ENCODE results near the gene FOXK1. TPM values are rescaled to one million over a fixed set of nuclear protein-coding genes. Genes with fewer than 3 reads are reported as not detected.

The FOXK1 gene
- total and polyA plus RNA-seq, 2 experiments from 2014 or later: 2.3 to 12.7 TPM

GRCh38 chr7:4693749-4694148 lies 11.7 kb downstream of the FOXK1 start:
- Histone ChIP-seq H3K9me2 (ENCODE audit: insufficient read depth) (no peaks in the 10 kb centered on the region), H3F3A (replicated peaks; ENCODE audit: low read depth) (no peaks in the 10 kb centered on the region), H3K4me1 (ENCODE audit: insufficient read depth) (no peaks in the 10 kb centered on the region), H3K4me2 (no peak overlapping the region), H3K27me3 (ENCODE audit: insufficient read depth) (no peaks in the 10 kb centered on the region), H3K27ac (ENCODE audit: low read depth) (no peak overlapping the region), H3K4me3 (no peak overlapping the region), H4K20me1 (replicated peaks; ENCODE audit: insufficient read depth) (peaks cover 74% of the 10 kb centered on the region), H3K79me2 (replicated peaks; ENCODE audit: insufficient read depth) (peaks cover 73% of the 10 kb centered on the region), H2AFZ (no peak overlapping the region), H3K36me3 (ENCODE audit: insufficient read depth) (no peaks in the 10 kb centered on the region)
- H3K4me1 Mint-ChIP-seq: peaks cover 10% of the 10 kb centered on the region; the same call in 2 of the 3 replicates
- H3K36me3 Mint-ChIP-seq (ENCODE audit: low read depth): no peaks in the 10 kb centered on the region
- DNase-seq (ENCODE audit: low spot score) (no peak), ATAC-seq (no peak)
- TF ChIP-seq, protein P1, sequence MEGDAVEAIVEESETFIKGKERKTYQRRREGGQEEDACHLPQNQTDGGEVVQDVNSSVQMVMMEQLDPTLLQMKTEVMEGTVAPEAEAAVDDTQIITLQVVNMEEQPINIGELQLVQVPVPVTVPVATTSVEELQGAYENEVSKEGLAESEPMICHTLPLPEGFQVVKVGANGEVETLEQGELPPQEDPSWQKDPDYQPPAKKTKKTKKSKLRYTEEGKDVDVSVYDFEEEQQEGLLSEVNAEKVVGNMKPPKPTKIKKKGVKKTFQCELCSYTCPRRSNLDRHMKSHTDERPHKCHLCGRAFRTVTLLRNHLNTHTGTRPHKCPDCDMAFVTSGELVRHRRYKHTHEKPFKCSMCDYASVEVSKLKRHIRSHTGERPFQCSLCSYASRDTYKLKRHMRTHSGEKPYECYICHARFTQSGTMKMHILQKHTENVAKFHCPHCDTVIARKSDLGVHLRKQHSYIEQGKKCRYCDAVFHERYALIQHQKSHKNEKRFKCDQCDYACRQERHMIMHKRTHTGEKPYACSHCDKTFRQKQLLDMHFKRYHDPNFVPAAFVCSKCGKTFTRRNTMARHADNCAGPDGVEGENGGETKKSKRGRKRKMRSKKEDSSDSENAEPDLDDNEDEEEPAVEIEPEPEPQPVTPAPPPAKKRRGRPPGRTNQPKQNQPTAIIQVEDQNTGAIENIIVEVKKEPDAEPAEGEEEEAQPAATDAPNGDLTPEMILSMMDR (conservative IDR thresholded peaks at IDR 0.05; ENCODE audit: low read depth in 2 of 2): no peak
- TF ChIP-seq POLR2AphosphoS5 (IDR thresholded peaks at IDR 0.05; ENCODE audit: low read depth): no peak
- H3K9me3 Mint-ChIP-seq: no peaks in the 10 kb centered on the region
- H3K27ac Mint-ChIP-seq: no peak overlapping the region
- H3K4me3 Mint-ChIP-seq: no peak overlapping the region
- H3K27me3 Mint-ChIP-seq (ENCODE audit: insufficient read depth, low read depth, poor library complexity): no peaks in the 10 kb centered on the region

- no peak for ATAC-seq
- Histone ChIP-seq H3K79me2 (replicated peaks; ENCODE audit: insufficient read depth) (peaks cover 70% of the 10 kb centered on the region), H4K20me1 (replicated peaks; ENCODE audit: insufficient read depth) (peaks cover 70% of the 10 kb centered on the region), H3K27me3 (ENCODE audit: insufficient read depth) (no peaks in the 10 kb centered on the region), H3K27ac (ENCODE audit: low read depth) (no peak overlapping the region), H3K4me2 (no peak overlapping the region), H3K9me2 (ENCODE audit: insufficient read depth) (no peaks in the 10 kb centered on the region), H3K4me1 (ENCODE audit: insufficient read depth) (no peaks in the 10 kb centered on the region), H2AFZ (no peak overlapping the region), H3K36me3 (ENCODE audit: insufficient read depth) (no peaks in the 10 kb centered on the region), H3K4me3 (no peak overlapping the region), H3F3A (replicated peaks; ENCODE audit: low read depth) (no peaks in the 10 kb centered on the region)
- Mint-ChIP-seq H3K36me3 (ENCODE audit: low read depth) (no peaks in the 10 kb centered on the region), H3K27me3 (ENCODE audit: insufficient read depth, low read depth, poor library complexity) (no peaks in the 10 kb centered on the region), H3K4me1 (peaks cover 7% of the 10 kb centered on the region; the same call in 2 of the 3 replicates), H3K4me3 (no peak overlapping the region), H3K27ac (no peak overlapping the region), H3K9me3 (no peaks in the 10 kb centered on the region)
- no peak for DNase-seq (ENCODE audit: low spot score)
- TF ChIP-seq NANOG (IDR thresholded peaks at IDR 0.05; ENCODE audit: borderline replicate concordance) (no peak), ETS1 (IDR thresholded peaks at IDR 0.05) (no peak), ZNF114 (CRISPR knock-in tag; IDR thresholded peaks at IDR 0.05) (no peak), ZNF462 (CRISPR knock-in tag; IDR thresholded peaks at IDR 0.05) (no peak), EZH2phosphoT487 (IDR thresholded peaks at IDR 0.05; ENCODE audit: unreplicated experiment) (no peak), JUNB (IDR thresholded peaks at IDR 0.05; ENCODE audit: unreplicated experiment) (no peak), ZNF331 (CRISPR knock-in tag; IDR thresholded peaks at IDR 0.05; ENCODE audit: low read depth) (no peak)
- TF ChIP-seq, protein P2, sequence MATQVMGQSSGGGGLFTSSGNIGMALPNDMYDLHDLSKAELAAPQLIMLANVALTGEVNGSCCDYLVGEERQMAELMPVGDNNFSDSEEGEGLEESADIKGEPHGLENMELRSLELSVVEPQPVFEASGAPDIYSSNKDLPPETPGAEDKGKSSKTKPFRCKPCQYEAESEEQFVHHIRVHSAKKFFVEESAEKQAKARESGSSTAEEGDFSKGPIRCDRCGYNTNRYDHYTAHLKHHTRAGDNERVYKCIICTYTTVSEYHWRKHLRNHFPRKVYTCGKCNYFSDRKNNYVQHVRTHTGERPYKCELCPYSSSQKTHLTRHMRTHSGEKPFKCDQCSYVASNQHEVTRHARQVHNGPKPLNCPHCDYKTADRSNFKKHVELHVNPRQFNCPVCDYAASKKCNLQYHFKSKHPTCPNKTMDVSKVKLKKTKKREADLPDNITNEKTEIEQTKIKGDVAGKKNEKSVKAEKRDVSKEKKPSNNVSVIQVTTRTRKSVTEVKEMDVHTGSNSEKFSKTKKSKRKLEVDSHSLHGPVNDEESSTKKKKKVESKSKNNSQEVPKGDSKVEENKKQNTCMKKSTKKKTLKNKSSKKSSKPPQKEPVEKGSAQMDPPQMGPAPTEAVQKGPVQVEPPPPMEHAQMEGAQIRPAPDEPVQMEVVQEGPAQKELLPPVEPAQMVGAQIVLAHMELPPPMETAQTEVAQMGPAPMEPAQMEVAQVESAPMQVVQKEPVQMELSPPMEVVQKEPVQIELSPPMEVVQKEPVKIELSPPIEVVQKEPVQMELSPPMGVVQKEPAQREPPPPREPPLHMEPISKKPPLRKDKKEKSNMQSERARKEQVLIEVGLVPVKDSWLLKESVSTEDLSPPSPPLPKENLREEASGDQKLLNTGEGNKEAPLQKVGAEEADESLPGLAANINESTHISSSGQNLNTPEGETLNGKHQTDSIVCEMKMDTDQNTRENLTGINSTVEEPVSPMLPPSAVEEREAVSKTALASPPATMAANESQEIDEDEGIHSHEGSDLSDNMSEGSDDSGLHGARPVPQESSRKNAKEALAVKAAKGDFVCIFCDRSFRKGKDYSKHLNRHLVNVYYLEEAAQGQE (IDR thresholded peaks at IDR 0.05; ENCODE audit: unreplicated experiment): no peak
These were observed 12.2 kb downstream of the FOXK1 start for GRCh38 chr7:4694305-4694704.
